ENCODE measurements around the gene TOX2. TPM values are rescaled to one million over a fixed set of nuclear protein-coding genes. Genes with fewer than 3 reads are reported as not detected.

TOX2 gene
- total RNA-seq, 4 donors from 2014 or later, result 0.40 to 3.0 (median 1.6) TPM

DNA sequence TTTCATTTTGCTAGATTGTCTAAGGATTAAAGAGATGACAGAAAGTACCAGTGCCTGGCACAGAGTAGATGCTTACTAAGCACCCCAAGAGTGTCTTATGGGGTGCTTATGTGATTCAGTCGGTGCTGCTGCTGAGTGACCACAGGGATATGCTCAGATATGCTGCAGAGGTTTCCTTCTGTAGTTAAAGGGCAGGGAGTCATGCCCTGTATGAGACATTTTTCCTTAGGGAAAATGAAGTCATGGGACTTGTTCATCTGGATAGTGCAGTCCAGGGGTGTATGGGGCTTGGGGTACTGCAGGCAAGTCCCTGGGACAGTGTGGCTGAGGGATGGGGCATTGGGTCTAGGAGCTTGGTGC, 25.1 kb downstream of the TOX2 start:
- H3K27ac ChIP-seq, result no peak overlapping the region
- DNase-seq (ENCODE audit: low spot score in 2 of 2), result no peak
- H3K27me3 ChIP-seq, result no peaks in the 10 kb centered on the region
- 30% methylated on average over 1 of the region's 1 CpG for WGBS
- TF ChIP-seq POLR2AphosphoS5 (IDR thresholded peaks at IDR 0.05) (no peak), EP300 (IDR thresholded peaks at IDR 0.05) (no peak), POLR2A (IDR thresholded peaks at IDR 0.05) (no peak)
- TF ChIP-seq, protein P1, sequence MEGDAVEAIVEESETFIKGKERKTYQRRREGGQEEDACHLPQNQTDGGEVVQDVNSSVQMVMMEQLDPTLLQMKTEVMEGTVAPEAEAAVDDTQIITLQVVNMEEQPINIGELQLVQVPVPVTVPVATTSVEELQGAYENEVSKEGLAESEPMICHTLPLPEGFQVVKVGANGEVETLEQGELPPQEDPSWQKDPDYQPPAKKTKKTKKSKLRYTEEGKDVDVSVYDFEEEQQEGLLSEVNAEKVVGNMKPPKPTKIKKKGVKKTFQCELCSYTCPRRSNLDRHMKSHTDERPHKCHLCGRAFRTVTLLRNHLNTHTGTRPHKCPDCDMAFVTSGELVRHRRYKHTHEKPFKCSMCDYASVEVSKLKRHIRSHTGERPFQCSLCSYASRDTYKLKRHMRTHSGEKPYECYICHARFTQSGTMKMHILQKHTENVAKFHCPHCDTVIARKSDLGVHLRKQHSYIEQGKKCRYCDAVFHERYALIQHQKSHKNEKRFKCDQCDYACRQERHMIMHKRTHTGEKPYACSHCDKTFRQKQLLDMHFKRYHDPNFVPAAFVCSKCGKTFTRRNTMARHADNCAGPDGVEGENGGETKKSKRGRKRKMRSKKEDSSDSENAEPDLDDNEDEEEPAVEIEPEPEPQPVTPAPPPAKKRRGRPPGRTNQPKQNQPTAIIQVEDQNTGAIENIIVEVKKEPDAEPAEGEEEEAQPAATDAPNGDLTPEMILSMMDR (IDR thresholded peaks at IDR 0.05), result no peak
- H3K9me3 ChIP-seq, result no peaks in the 10 kb centered on the region
- no peak overlapping the region for H3K4me3 ChIP-seq
- H3K4me1 ChIP-seq, result peaks cover 42% of the 10 kb centered on the region
- no peaks in the 10 kb centered on the region for H3K36me3 ChIP-seq

DNA sequence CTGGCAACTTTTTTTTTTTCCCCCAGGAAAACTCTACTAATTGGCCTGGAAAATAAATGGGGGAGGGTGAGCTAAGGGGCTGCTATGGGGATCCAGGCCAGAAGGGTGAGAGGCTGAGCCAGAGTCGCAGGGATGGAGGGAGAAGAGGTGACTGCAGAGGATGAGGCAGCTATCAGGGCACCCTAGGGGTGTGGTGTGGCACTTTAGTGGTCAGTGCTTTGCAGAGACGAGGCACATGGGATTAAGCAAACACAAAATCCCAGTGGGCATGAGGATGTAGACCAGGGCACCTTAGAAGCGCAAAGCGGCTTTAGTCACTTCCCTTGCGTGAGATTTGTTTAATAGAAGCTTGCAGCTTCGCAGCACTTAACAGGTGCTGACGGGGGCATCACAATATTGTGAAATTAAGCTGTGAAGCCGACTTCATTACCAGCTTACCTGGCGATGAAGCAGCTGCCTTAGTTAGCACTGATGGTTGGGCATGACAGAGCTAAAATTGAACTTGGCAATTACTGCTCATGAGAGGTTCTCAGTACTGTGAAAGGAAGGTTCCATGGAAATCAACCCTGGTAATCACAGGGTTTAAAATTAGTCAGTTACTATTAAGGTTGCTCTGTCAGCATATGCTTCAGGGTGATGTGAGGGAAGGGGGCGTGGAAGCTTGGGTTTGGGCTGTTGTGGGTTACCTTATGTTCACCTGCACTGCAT, 26.0 kb downstream of the TOX2 start:
- WGBS, result 85% methylated on average over 10 of the region's 10 CpGs
- TF ChIP-seq POLR2AphosphoS5 (IDR thresholded peaks at IDR 0.05), result no peak
- no peak for TF ChIP-seq EP300 (IDR thresholded peaks at IDR 0.05)
- TF ChIP-seq, protein P1 (IDR thresholded peaks at IDR 0.05), result no peak
- TF ChIP-seq POLR2A (IDR thresholded peaks at IDR 0.05), result no peak

DNA sequence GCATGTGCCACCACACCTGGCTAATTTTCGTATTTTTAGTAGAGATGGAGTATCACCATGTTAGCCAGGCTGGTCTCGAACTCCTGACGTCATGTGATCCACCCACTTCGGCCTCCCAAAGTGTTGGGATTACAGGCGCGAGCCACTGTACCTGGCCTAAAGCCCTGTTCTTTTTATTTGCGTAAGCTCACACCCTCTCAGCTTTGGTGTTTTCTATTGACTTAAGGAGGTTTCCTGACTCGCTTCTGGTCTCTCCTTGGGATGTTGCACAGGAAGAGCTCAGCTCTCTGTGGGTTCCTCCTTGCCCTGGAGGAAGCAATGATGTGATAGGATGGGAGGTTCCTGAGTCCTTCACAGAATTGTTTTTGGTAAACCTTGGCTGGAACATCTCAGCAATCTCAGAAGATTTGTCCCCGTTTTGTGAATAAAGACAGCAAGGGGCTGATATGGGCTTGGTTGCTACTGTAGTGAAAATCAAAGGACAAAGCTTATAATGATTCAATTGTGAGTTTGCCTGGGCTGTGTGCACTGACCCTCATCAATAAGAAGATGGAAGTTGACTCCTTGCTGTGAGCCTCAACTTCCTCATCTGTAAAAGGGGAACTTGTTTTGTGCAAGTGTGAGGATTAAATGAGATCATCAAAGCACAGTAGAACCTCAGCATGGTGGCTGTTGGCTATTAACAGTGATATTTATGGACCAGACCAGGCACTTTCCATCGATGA, 27.0 kb downstream of the TOX2 start:
- Histone ChIP-seq H3K4me1 (peaks cover 42% of the 10 kb centered on the region), H3K36me3 (no peaks in the 10 kb centered on the region), H3K4me3 (no peak overlapping the region), H3K27me3 (peaks cover under 1% of the 10 kb centered on the region), H3K27ac (no peak overlapping the region), H3K9me3 (no peaks in the 10 kb centered on the region)
- no peak for TF ChIP-seq EP300 (IDR thresholded peaks at IDR 0.05)
- no peak for TF ChIP-seq POLR2A (IDR thresholded peaks at IDR 0.05)
- TF ChIP-seq, protein P1 (IDR thresholded peaks at IDR 0.05), result no peak
- no peak for TF ChIP-seq POLR2AphosphoS5 (IDR thresholded peaks at IDR 0.05)
- DNase-seq (ENCODE audit: low spot score in 2 of 2), result no peak
- 69% methylated on average over 10 of the region's 10 CpGs for WGBS

More for the DNA sequence above, 26.0 kb downstream of the TOX2 start:
- no peak for DNase-seq (ENCODE audit: low spot score in 2 of 2)
- no peaks in the 10 kb centered on the region for H3K27me3 ChIP-seq
- no peak overlapping the region for H3K27ac ChIP-seq
- H3K36me3 ChIP-seq, result no peaks in the 10 kb centered on the region
- no peaks in the 10 kb centered on the region for H3K9me3 ChIP-seq
- H3K4me3 ChIP-seq, result no peak overlapping the region
- peaks cover 42% of the 10 kb centered on the region for H3K4me1 ChIP-seq

DNA sequence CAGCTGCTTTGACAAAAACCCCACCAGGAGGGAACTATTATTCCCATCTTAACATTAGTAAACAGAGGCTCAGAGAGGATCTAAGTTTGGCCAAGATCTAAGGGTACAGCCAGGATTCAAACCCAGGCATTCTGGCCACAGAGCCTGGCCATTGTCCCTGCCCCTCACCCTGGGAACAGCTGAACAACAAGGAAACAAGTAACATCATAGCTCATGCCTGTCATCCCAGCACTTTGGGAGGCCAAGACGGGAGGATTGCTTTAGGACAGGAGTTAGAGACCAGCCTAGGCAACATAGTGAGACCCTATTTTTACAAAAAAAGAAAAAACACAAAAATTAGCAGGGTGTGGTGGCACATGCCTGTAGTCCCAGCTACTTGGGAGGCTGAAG, 27.5 kb downstream of the TOX2 start:
- WGBS, result 79% methylated on average over 1 of the region's 1 CpG
- no peak for DNase-seq (ENCODE audit: low spot score in 2 of 2)
- H3K4me3 ChIP-seq, result no peak overlapping the region
- H3K27me3 ChIP-seq, result peaks cover 6% of the 10 kb centered on the region
- no peak for TF ChIP-seq EP300 (IDR thresholded peaks at IDR 0.05)
- no peak for TF ChIP-seq POLR2AphosphoS5 (IDR thresholded peaks at IDR 0.05)
- TF ChIP-seq POLR2A (IDR thresholded peaks at IDR 0.05), result no peak
- TF ChIP-seq, protein P1 (IDR thresholded peaks at IDR 0.05), result no peak
- H3K36me3 ChIP-seq, result no peaks in the 10 kb centered on the region
- peaks cover 37% of the 10 kb centered on the region for H3K4me1 ChIP-seq
- no peaks in the 10 kb centered on the region for H3K9me3 ChIP-seq
- no peak overlapping the region for H3K27ac ChIP-seq

DNA sequence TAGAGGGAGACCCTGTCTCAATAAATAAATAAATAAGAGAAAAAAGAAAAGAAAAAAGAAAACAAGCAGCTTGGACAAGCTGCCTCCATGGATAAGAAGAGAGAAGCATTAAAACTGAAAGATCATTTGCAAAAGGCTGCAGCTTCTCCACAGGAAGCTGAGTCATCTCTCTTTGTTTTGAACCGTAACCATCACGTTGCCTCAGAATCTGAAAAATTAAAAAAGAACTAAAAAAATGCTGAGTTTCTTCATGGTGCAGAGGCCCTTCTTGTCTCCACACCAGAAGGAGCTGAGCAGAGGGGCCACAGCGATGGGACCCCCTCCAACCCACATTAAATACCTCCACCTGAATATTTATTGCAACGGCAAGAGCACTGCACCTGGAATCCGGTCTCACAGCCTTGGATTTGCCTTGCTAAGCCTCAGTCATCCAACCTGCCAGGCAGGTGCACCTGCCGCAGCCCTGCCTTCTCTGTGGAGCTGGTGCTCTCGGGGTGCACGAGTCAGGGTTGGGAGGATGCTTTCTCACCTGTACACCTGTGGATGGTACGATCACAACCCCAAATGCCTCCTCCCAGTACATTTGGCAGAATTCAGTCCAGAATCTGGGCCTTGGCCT, 28.1 kb downstream of the TOX2 start:
- H3K9me3 ChIP-seq, result no peaks in the 10 kb centered on the region
- peaks cover 36% of the 10 kb centered on the region for H3K4me1 ChIP-seq
- WGBS, result 31% methylated on average over 7 of the region's 9 CpGs
- peaks cover 7% of the 10 kb centered on the region for H3K27me3 ChIP-seq
- no peak for DNase-seq (ENCODE audit: low spot score in 2 of 2)
- TF ChIP-seq POLR2AphosphoS5 (IDR thresholded peaks at IDR 0.05) (no peak), EP300 (IDR thresholded peaks at IDR 0.05) (no peak), POLR2A (IDR thresholded peaks at IDR 0.05) (no peak)
- TF ChIP-seq, protein P1 (IDR thresholded peaks at IDR 0.05), result no peak
- H3K36me3 ChIP-seq, result no peaks in the 10 kb centered on the region
- H3K4me3 ChIP-seq, result no peak overlapping the region
- H3K27ac ChIP-seq, result no peak overlapping the region
